ENCODE measurements around the gene TFIP11.
A peak's percentile ranks its signal among the peaks of the same experiment; 100 is the strongest.

Gene TFIP11

GRCh38 chr22:26512149-26512793 lies at the start of gene TFIP11:
TFIP11 (minus strand) TSS chr22:26512473; CDS start chr22:26510272, 2,201 bp downstream.
- Histone ChIP-seq H3K4me3 (ENCODE audit: low read depth in 1 of 2, low read length in 2 of 2) (peak within 1 kb of the TSS; percentile 99 to 100), H3K27ac (ENCODE audit: low read depth, low read length) (peak within 1 kb of the TSS; percentile 54), H3K36me3 (ENCODE audit: control insufficient read depth in 1 of 2, insufficient read depth in 2 of 2, low read length in 2 of 2) (peaks cover 15 to 24% of the 10 kb centered on the region in 2 donors), H3K9me3 (ENCODE audit: control insufficient read depth in 1 of 2, low read length in 2 of 2) (no peaks in the 10 kb centered on the region), H3K4me1 (ENCODE audit: control insufficient read depth in 1 of 2, insufficient read depth in 2 of 2, low read length in 2 of 2) (peaks cover 19 to 29% of the 10 kb centered on the region in 2 donors), H3K9ac (ENCODE audit: low read depth in 1 of 2, low read length in 2 of 2) (peak within 1 kb of the TSS; percentile 87 to 92), H3K27me3 (ENCODE audit: control insufficient read depth in 1 of 2, insufficient read depth in 2 of 2, low read length in 2 of 2) (no peaks in the 10 kb centered on the region)

GRCh38 chr22:26561756-26562417 lies 49.6 kb upstream of the TFIP11 start:
- H3K9me3 ChIP-seq (ENCODE audit: control insufficient read depth in 1 of 2, low read length in 2 of 2), result no peaks in the 10 kb centered on the region
- H3K4me3 ChIP-seq (ENCODE audit: low read depth in 1 of 2, low read length in 2 of 2), result no peak overlapping the region
- no peak overlapping the region for H3K9ac ChIP-seq (ENCODE audit: low read depth in 1 of 2, low read length in 2 of 2)
- no peaks in the 10 kb centered on the region for H3K27me3 ChIP-seq (ENCODE audit: control insufficient read depth in 1 of 2, insufficient read depth in 2 of 2, low read length in 2 of 2)
- peaks cover 5 to 10% of the 10 kb centered on the region in 2 donors for H3K36me3 ChIP-seq (ENCODE audit: control insufficient read depth in 1 of 2, insufficient read depth in 2 of 2, low read length in 2 of 2)
- H3K4me1 ChIP-seq (ENCODE audit: control insufficient read depth in 1 of 2, insufficient read depth in 2 of 2, low read length in 2 of 2), result no peaks in the 10 kb centered on the region
- no peak overlapping the region for H3K27ac ChIP-seq (ENCODE audit: low read depth, low read length)

- Histone ChIP-seq H3K27me3 (ENCODE audit: control insufficient read depth in 1 of 2, insufficient read depth in 2 of 2, low read length in 2 of 2) (no peaks in the 10 kb centered on the region), H3K9me3 (ENCODE audit: control insufficient read depth in 1 of 2, low read length in 2 of 2) (no peaks in the 10 kb centered on the region), H3K27ac (ENCODE audit: low read depth, low read length) (no peak overlapping the region), H3K9ac (ENCODE audit: low read depth in 1 of 2, low read length in 2 of 2) (no peak overlapping the region), H3K4me1 (ENCODE audit: control insufficient read depth in 1 of 2, insufficient read depth in 2 of 2, low read length in 2 of 2) (no peaks in the 10 kb centered on the region), H3K36me3 (ENCODE audit: control insufficient read depth in 1 of 2, insufficient read depth in 2 of 2, low read length in 2 of 2) (peaks cover 5 to 10% of the 10 kb centered on the region in 2 donors), H3K4me3 (ENCODE audit: low read depth in 1 of 2, low read length in 2 of 2) (no peak overlapping the region)
Measured at GRCh38 chr22:26559961-26560575, 47.8 kb upstream of the TFIP11 start.

- Histone ChIP-seq H3K4me3 (ENCODE audit: low read depth in 1 of 2, low read length in 2 of 2) (no peak overlapping the region), H3K9ac (ENCODE audit: low read depth in 1 of 2, low read length in 2 of 2) (no peak overlapping the region), H3K27ac (ENCODE audit: low read depth, low read length) (no peak overlapping the region), H3K9me3 (ENCODE audit: control insufficient read depth in 1 of 2, low read length in 2 of 2) (no peaks in the 10 kb centered on the region), H3K4me1 (ENCODE audit: control insufficient read depth in 1 of 2, insufficient read depth in 2 of 2, low read length in 2 of 2) (no peaks in the 10 kb centered on the region), H3K27me3 (ENCODE audit: control insufficient read depth in 1 of 2, insufficient read depth in 2 of 2, low read length in 2 of 2) (no peaks in the 10 kb centered on the region), H3K36me3 (ENCODE audit: control insufficient read depth in 1 of 2, insufficient read depth in 2 of 2, low read length in 2 of 2) (peaks cover 0 to 5% of the 10 kb centered on the region in 2 donors)
Measured at GRCh38 chr22:26558248-26558895, 46.1 kb upstream of the TFIP11 start.

GRCh38 chr22:26556904-26557303 lies 44.6 kb upstream of the TFIP11 start:
- H3K4me1 ChIP-seq (ENCODE audit: control insufficient read depth in 1 of 2, insufficient read depth in 2 of 2, low read length in 2 of 2), result no peaks in the 10 kb centered on the region
- no peaks in the 10 kb centered on the region for H3K27me3 ChIP-seq (ENCODE audit: control insufficient read depth in 1 of 2, insufficient read depth in 2 of 2, low read length in 2 of 2)
- peaks cover 0 to 5% of the 10 kb centered on the region in 2 donors for H3K36me3 ChIP-seq (ENCODE audit: control insufficient read depth in 1 of 2, insufficient read depth in 2 of 2, low read length in 2 of 2)
- H3K4me3 ChIP-seq (ENCODE audit: low read depth in 1 of 2, low read length in 2 of 2), result no peak overlapping the region
- H3K27ac ChIP-seq (ENCODE audit: low read depth, low read length), result no peak overlapping the region
- no peak overlapping the region for H3K9ac ChIP-seq (ENCODE audit: low read depth in 1 of 2, low read length in 2 of 2)
- H3K9me3 ChIP-seq (ENCODE audit: control insufficient read depth in 1 of 2, low read length in 2 of 2), result no peaks in the 10 kb centered on the region

GRCh38 chr22:26555478-26555877 lies 43.2 kb upstream of the TFIP11 start:
- Histone ChIP-seq H3K27me3 (ENCODE audit: control insufficient read depth in 1 of 2, insufficient read depth in 2 of 2, low read length in 2 of 2) (no peaks in the 10 kb centered on the region), H3K9me3 (ENCODE audit: control insufficient read depth in 1 of 2, low read length in 2 of 2) (no peaks in the 10 kb centered on the region), H3K27ac (ENCODE audit: low read depth, low read length) (no peak overlapping the region), H3K4me1 (ENCODE audit: control insufficient read depth in 1 of 2, insufficient read depth in 2 of 2, low read length in 2 of 2) (no peaks in the 10 kb centered on the region), H3K4me3 (ENCODE audit: low read depth in 1 of 2, low read length in 2 of 2) (no peak overlapping the region), H3K9ac (ENCODE audit: low read depth in 1 of 2, low read length in 2 of 2) (no peak overlapping the region), H3K36me3 (ENCODE audit: control insufficient read depth in 1 of 2, insufficient read depth in 2 of 2, low read length in 2 of 2) (peaks cover 0 to 5% of the 10 kb centered on the region in 2 donors)

GRCh38 chr22:26554956-26555355 lies 42.7 kb upstream of the TFIP11 start:
- no peaks in the 10 kb centered on the region for H3K4me1 ChIP-seq (ENCODE audit: control insufficient read depth in 1 of 2, insufficient read depth in 2 of 2, low read length in 2 of 2)
- H3K27me3 ChIP-seq (ENCODE audit: control insufficient read depth in 1 of 2, insufficient read depth in 2 of 2, low read length in 2 of 2), result no peaks in the 10 kb centered on the region
- no peak overlapping the region for H3K4me3 ChIP-seq (ENCODE audit: low read depth in 1 of 2, low read length in 2 of 2)
- no peak overlapping the region for H3K27ac ChIP-seq (ENCODE audit: low read depth, low read length)
- H3K36me3 ChIP-seq (ENCODE audit: control insufficient read depth in 1 of 2, insufficient read depth in 2 of 2, low read length in 2 of 2), result peaks cover 0 to 5% of the 10 kb centered on the region in 2 donors
- H3K9ac ChIP-seq (ENCODE audit: low read depth in 1 of 2, low read length in 2 of 2), result no peak overlapping the region
- no peaks in the 10 kb centered on the region for H3K9me3 ChIP-seq (ENCODE audit: control insufficient read depth in 1 of 2, low read length in 2 of 2)

- Histone ChIP-seq H3K9ac (ENCODE audit: low read depth in 1 of 2, low read length in 2 of 2) (no peak overlapping the region), H3K27ac (ENCODE audit: low read depth, low read length) (no peak overlapping the region), H3K9me3 (ENCODE audit: control insufficient read depth in 1 of 2, low read length in 2 of 2) (no peaks in the 10 kb centered on the region), H3K4me3 (ENCODE audit: low read depth in 1 of 2, low read length in 2 of 2) (no peak overlapping the region), H3K4me1 (ENCODE audit: control insufficient read depth in 1 of 2, insufficient read depth in 2 of 2, low read length in 2 of 2) (no peaks in the 10 kb centered on the region), H3K36me3 (ENCODE audit: control insufficient read depth in 1 of 2, insufficient read depth in 2 of 2, low read length in 2 of 2) (peaks cover 0 to 5% of the 10 kb centered on the region in 2 donors), H3K27me3 (ENCODE audit: control insufficient read depth in 1 of 2, insufficient read depth in 2 of 2, low read length in 2 of 2) (no peaks in the 10 kb centered on the region)
Measured at GRCh38 chr22:26553056-26553752, 40.9 kb upstream of the TFIP11 start.

- Histone ChIP-seq H3K27ac (ENCODE audit: low read depth, low read length) (no peak overlapping the region), H3K9ac (ENCODE audit: low read depth in 1 of 2, low read length in 2 of 2) (no peak overlapping the region), H3K36me3 (ENCODE audit: control insufficient read depth in 1 of 2, insufficient read depth in 2 of 2, low read length in 2 of 2) (peaks cover 0 to 5% of the 10 kb centered on the region in 2 donors), H3K4me3 (ENCODE audit: low read depth in 1 of 2, low read length in 2 of 2) (no peak overlapping the region), H3K9me3 (ENCODE audit: control insufficient read depth in 1 of 2, low read length in 2 of 2) (no peaks in the 10 kb centered on the region), H3K4me1 (ENCODE audit: control insufficient read depth in 1 of 2, insufficient read depth in 2 of 2, low read length in 2 of 2) (no peaks in the 10 kb centered on the region), H3K27me3 (ENCODE audit: control insufficient read depth in 1 of 2, insufficient read depth in 2 of 2, low read length in 2 of 2) (no peaks in the 10 kb centered on the region)
Measured at GRCh38 chr22:26552466-26552865, 40.2 kb upstream of the TFIP11 start.

Data from duodenal mucosa (tissue), 2 donors.